Esophagus squamous epithelium (tissue), 5 donors: ENCODE data around the gene AGFG2. TPM values are rescaled to one million over a fixed set of nuclear protein-coding genes. Genes with fewer than 3 reads are reported as not detected.
"Not testable (repeated sequence)": the region's sequence is repeated elsewhere in the genome, so short reads cannot be mapped to it uniquely, and the experiment has no call there.

Source experiments
- DNase-seq: peaks from one replicate; lab custom pipeline; 2025; lab: John Stamatoyannopoulos, UW
- H3K27ac ChIP-seq, 4 donors: fragments of 200-600 bp; sonication (generic); one replicate each; pipeline ENCODE4 v1.5.1; 2016 to 2019; ENCODE audit warnings: mild to moderate bottlenecking in 1 of 4
- H3K27me3 ChIP-seq, 4 donors: fragments of 200-600 bp; sonication (generic); 1 replicate in 3 of 4; 2 replicates in 1 of 4; pipeline versions ENCODE4 v1.5.1 to v1.6.0; 2017 to 2021; ENCODE audit warnings: antibody characterized with exemption in 1 of 4
- H3K36me3 ChIP-seq, 3 donors: fragments of 200-600 bp; sonication (generic); one replicate each; pipeline ENCODE4 v1.5.1; 2016 to 2019
- H3K4me1 ChIP-seq, 3 donors: fragments of 200-600 bp; sonication (generic); one replicate each; pipeline ENCODE4 v1.5.1; 2017 to 2019
- H3K4me3 ChIP-seq, 4 donors: fragments of 200-600 bp; sonication (generic); 1 replicate in 3 of 4; 2 replicates in 1 of 4; pipeline ENCODE4 v1.5.1; 2016 to 2019; ENCODE audit warnings: mild to moderate bottlenecking in 2 of 4, moderate library complexity in 1 of 4
- H3K9me3 ChIP-seq, 3 donors: fragments of 200-600 bp; sonication (generic); one replicate each; pipeline ENCODE4 v1.5.1; 2016 to 2019
- CTCF ChIP-seq, 6 experiments: fragments of 450-650 bp in 4 of 6; fragments of 200-600 bp in 2 of 6; sonication (generic) in 2 of 6; IDR thresholded peaks; one replicate each; pipeline ENCODE4 v1.5.1; 2016 to 2019; ENCODE audit warnings: antibody characterized with exemption in 6 of 6, mild to moderate bottlenecking in 4 of 6, moderate library complexity in 4 of 6
- POLR2A ChIP-seq, 4 donors: fragments of 450-650 bp; IDR thresholded peaks; one replicate each; pipeline ENCODE4 v1.6.1; 2017; ENCODE audit warnings: antibody characterized with exemption in 4 of 4, mild to moderate bottlenecking in 4 of 4, moderate library complexity in 3 of 4
- WGBS, 2 donors: methylation state at CpG; one replicate each; pipeline ENCODE4 v1.1.5; 2018; 5-methylcytosine and 5-hydroxymethylcytosine counted together
- intact Hi-C: fragments of 100-400 bp; cut with DNase I; formaldehyde crosslinking; loops from one replicate; pipeline ENCODE4 v1.15.0; 2022
- total RNA-seq, 4 donors: library from RNA; depleted of rRNA; stranded (reverse); fragments of >200 nt; gene quantifications; one replicate each; pipeline ENCODE4 v1.1.0, GENCODE V29; 2016
- donor health status: DM: yes; HTN: yes; CAD: no.

Gene AGFG2
- total RNA-seq, 4 donors from 2014 or later: 14.5 to 49.2 (median 26.6) TPM

- TF ChIP-seq POLR2A (IDR thresholded peaks at IDR 0.05) (no peak), CTCF (IDR thresholded peaks at IDR 0.05) (no peak)
- H3K9me3 ChIP-seq: no peaks in the 10 kb centered on the region
- H3K4me1 ChIP-seq: peaks cover 47 to 75% (median 53%) of the 10 kb centered on the region in 3 donors
- H3K4me3 ChIP-seq: no peak overlapping the region
- WGBS, 2 donors: 6 to 19% methylated on average over 2 of the region's 2 CpGs
- DNase-seq: no peak
- peak overlapping the region; percentile 84 to 98 (median 96) for H3K27ac ChIP-seq
- H3K27me3 ChIP-seq: no peaks in the 10 kb centered on the region
- intact Hi-C loops: no loop called here
- peaks cover 0 to 43% (median 11%) of the 10 kb centered on the region in 3 donors for H3K36me3 ChIP-seq
Measured at GRCh38 chr7:100547872-100548271, 8.9 kb downstream of the AGFG2 start.

GRCh38 chr7:100548446-100548845 lies 9.4 kb downstream of the AGFG2 start:
- Histone ChIP-seq H3K4me1 (peaks cover 44 to 69% (median 53%) of the 10 kb centered on the region in 3 donors), H3K36me3 (peaks cover 0 to 49% (median 13%) of the 10 kb centered on the region in 3 donors), H3K27ac (peak overlapping the region; percentile 84 to 98 (median 96))
- H3K27me3 ChIP-seq, DNase-seq, H3K9me3 ChIP-seq, intact Hi-C loops, H3K4me3 ChIP-seq: not testable (repeated sequence)
- WGBS, 2 donors: 62 to 72% methylated on average over 5 of the region's 5 CpGs

GRCh38 chr7:100552532-100552931 lies 13.5 kb downstream of the AGFG2 start:
- Histone ChIP-seq H3K27me3 (no peaks in the 10 kb centered on the region), H3K27ac (no peak overlapping the region), H3K9me3 (no peaks in the 10 kb centered on the region), H3K4me1 (peaks cover 8 to 46% (median 12%) of the 10 kb centered on the region in 3 donors), H3K4me3 (no peak overlapping the region), H3K36me3 (peaks cover 4 to 83% (median 24%) of the 10 kb centered on the region in 3 donors)
- intact Hi-C loops: no loop called here
- WGBS, 2 donors: 87 to 100% methylated on average over 1 to 2 of the region's 2 CpGs
- TF ChIP-seq POLR2A (IDR thresholded peaks at IDR 0.05) (no peak), CTCF (IDR thresholded peaks at IDR 0.05) (no peak)
- DNase-seq: no peak

GRCh38 chr7:100553032-100553431 lies 14.0 kb downstream of the AGFG2 start:
- no peaks in the 10 kb centered on the region for H3K9me3 ChIP-seq
- TF ChIP-seq POLR2A (IDR thresholded peaks at IDR 0.05): no peak
- WGBS, 2 donors: 91 to 98% methylated on average over 3 of the region's 3 CpGs
- H3K4me3 ChIP-seq: no peak overlapping the region
- peaks cover 3 to 41% (median 7%) of the 10 kb centered on the region in 3 donors for H3K4me1 ChIP-seq
- H3K27ac ChIP-seq: no peak overlapping the region
- DNase-seq: no peak
- H3K27me3 ChIP-seq: no peaks in the 10 kb centered on the region
- intact Hi-C loops: no loop called here
- peaks cover 4 to 87% (median 24%) of the 10 kb centered on the region in 3 donors for H3K36me3 ChIP-seq

GRCh38 chr7:100555701-100556100 lies 16.7 kb downstream of the AGFG2 start:
- TF ChIP-seq CTCF (IDR thresholded peaks at IDR 0.05) (no peak), POLR2A (IDR thresholded peaks at IDR 0.05) (no peak)
- no peak for DNase-seq
- Histone ChIP-seq H3K27me3 (no peaks in the 10 kb centered on the region), H3K27ac (peak overlapping the region; percentile 21 to 76 (median 49)), H3K4me3 (no peak overlapping the region), H3K36me3 (peaks cover 4 to 77% (median 20%) of the 10 kb centered on the region in 3 donors), H3K9me3 (no peaks in the 10 kb centered on the region), H3K4me1 (peaks cover 5 to 41% (median 9%) of the 10 kb centered on the region in 3 donors)
- 77% methylated on average over 5 of the region's 5 CpGs for WGBS, 2 donors
- intact Hi-C loops: no loop called here

- H3K27ac ChIP-seq: no peak overlapping the region
- H3K27me3 ChIP-seq: no peaks in the 10 kb centered on the region
- 61 to 74% methylated on average over 4 of the region's 4 CpGs for WGBS, 2 donors
- intact Hi-C loops: no loop called here
- no peak for TF ChIP-seq POLR2A (IDR thresholded peaks at IDR 0.05)
- no peak for TF ChIP-seq CTCF (IDR thresholded peaks at IDR 0.05)
- H3K4me3 ChIP-seq: no peak overlapping the region
- peaks cover 5 to 47% (median 9%) of the 10 kb centered on the region in 3 donors for H3K4me1 ChIP-seq
- H3K36me3 ChIP-seq: peaks cover 4 to 72% (median 20%) of the 10 kb centered on the region in 3 donors
- no peaks in the 10 kb centered on the region for H3K9me3 ChIP-seq
- DNase-seq: no peak
Measured at GRCh38 chr7:100556541-100556940, 17.5 kb downstream of the AGFG2 start.
